ENCODE data around the gene CASP10. TPM values are rescaled to one million over a fixed set of nuclear protein-coding genes. Genes with fewer than 3 reads are reported as not detected.
A peak's percentile ranks its signal among the peaks of the same experiment; 100 is the strongest.

CASP10 gene
- total RNA-seq, 1 experiment from 2014 or later, result 2.8 TPM

DNA sequence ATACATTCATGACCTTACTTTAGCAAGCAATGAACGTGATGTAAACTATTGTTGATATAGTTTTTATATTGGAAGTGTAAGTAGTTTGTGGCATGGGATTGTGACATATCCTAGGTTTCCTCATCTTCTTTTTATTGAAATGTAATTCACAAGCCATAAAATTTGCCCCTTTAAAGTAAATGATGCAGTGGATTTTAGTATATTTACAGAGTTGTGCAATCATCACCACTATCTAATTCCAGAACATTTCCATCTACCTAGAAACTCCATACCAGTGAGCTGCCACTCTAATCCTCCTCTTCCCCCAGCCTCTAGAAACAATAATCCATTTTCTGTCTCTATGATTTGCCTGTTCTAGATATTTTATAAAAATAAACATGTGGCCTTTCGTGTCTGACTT, 10.7 kb upstream of the CASP10 start:
- TF ChIP-seq AR (CRISPR knock-in tag; IDR thresholded peaks at IDR 0.05), result no peak
- TF ChIP-seq, protein P1, sequence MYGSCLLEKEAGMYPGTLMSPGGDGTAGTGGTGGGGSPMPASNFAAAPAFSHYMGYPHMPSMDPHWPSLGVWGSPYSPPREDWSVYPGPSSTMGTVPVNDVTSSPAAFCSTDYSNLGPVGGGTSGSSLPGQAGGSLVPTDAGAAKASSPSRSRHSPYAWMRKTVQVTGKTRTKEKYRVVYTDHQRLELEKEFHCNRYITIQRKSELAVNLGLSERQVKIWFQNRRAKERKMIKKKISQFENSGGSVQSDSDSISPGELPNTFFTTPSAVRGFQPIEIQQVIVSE (CRISPR knock-in tag; IDR thresholded peaks at IDR 0.05; ENCODE audit: borderline replicate concordance), result no peak
- TF ChIP-seq FOXP1 (CRISPR knock-in tag; IDR thresholded peaks at IDR 0.05; ENCODE audit: borderline replicate concordance), result no peak
- TF ChIP-seq, protein P2, sequence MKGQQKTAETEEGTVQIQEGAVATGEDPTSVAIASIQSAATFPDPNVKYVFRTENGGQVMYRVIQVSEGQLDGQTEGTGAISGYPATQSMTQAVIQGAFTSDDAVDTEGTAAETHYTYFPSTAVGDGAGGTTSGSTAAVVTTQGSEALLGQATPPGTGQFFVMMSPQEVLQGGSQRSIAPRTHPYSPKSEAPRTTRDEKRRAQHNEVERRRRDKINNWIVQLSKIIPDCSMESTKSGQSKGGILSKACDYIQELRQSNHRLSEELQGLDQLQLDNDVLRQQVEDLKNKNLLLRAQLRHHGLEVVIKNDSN (CRISPR knock-in tag; IDR thresholded peaks at IDR 0.05), result no peak
- no peak for TF ChIP-seq NFATC4 (CRISPR knock-in tag; IDR thresholded peaks at IDR 0.05)
- TF ChIP-seq NR1H2 (CRISPR knock-in tag; IDR thresholded peaks at IDR 0.05), result no peak
- TF ChIP-seq RORB (CRISPR knock-in tag; IDR thresholded peaks at IDR 0.05), result no peak
- TF ChIP-seq ZNF219 (CRISPR knock-in tag; IDR thresholded peaks at IDR 0.05; ENCODE audit: borderline replicate concordance), result no peak
- no peak for TF ChIP-seq FOXJ3 (CRISPR knock-in tag; IDR thresholded peaks at IDR 0.05; ENCODE audit: borderline replicate concordance)
- TF ChIP-seq FOXK1 (CRISPR knock-in tag; IDR thresholded peaks at IDR 0.05), result no peak
- no peak for TF ChIP-seq PRDM15 (CRISPR knock-in tag; IDR thresholded peaks at IDR 0.05)
- TF ChIP-seq, protein P3, sequence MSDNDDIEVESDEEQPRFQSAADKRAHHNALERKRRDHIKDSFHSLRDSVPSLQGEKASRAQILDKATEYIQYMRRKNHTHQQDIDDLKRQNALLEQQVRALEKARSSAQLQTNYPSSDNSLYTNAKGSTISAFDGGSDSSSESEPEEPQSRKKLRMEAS (CRISPR knock-in tag; IDR thresholded peaks at IDR 0.05), result no peak
- no peak for TF ChIP-seq CREB1 (CRISPR knock-in tag; IDR thresholded peaks at IDR 0.05)
- TF ChIP-seq CREM (CRISPR knock-in tag; IDR thresholded peaks at IDR 0.05), result no peak
- no peak for DNase-seq (ENCODE audit: low spot score)
- H3K4me1 Mint-ChIP-seq, result peaks cover 19% of the 10 kb centered on the region
- peaks cover 3% of the 10 kb centered on the region; the same call in 1 of the 2 replicates for H3K27me3 Mint-ChIP-seq (ENCODE audit: low read depth)
- no peak for ATAC-seq
- peaks cover 4% of the 10 kb centered on the region for H3K36me3 Mint-ChIP-seq
- H3K9me3 Mint-ChIP-seq, result peaks cover 15% of the 10 kb centered on the region
- H3K4me3 Mint-ChIP-seq, result no peak overlapping the region
- ChIA-PET POLR2A (no interaction called here), CTCF (no interaction called here)
- no peak overlapping the region for H3K27ac Mint-ChIP-seq

- Mint-ChIP-seq H3K4me1 (peaks cover 19% of the 10 kb centered on the region), H3K4me3 (no peak overlapping the region), H3K36me3 (peaks cover 14% of the 10 kb centered on the region), H3K9me3 (peaks cover 24% of the 10 kb centered on the region), H3K27ac (peak overlapping the region; percentile 82), H3K27me3 (ENCODE audit: low read depth) (peaks cover 3% of the 10 kb centered on the region)
- DNase-seq (ENCODE audit: low spot score) (no peak), ATAC-seq (peak; percentile 72)
- ChIA-PET POLR2A (no interaction called here), CTCF (interaction anchor here (1.1 to 5.1 kb wide), 2 partner anchors 58 to 269 kb away, joined by 3 to 27 read pairs; no protein-coding TSS in a partner anchor)
- TF ChIP-seq, protein P4, sequence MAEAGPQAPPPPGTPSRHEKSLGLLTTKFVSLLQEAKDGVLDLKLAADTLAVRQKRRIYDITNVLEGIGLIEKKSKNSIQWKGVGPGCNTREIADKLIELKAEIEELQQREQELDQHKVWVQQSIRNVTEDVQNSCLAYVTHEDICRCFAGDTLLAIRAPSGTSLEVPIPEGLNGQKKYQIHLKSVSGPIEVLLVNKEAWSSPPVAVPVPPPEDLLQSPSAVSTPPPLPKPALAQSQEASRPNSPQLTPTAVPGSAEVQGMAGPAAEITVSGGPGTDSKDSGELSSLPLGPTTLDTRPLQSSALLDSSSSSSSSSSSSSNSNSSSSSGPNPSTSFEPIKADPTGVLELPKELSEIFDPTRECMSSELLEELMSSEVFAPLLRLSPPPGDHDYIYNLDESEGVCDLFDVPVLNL (CRISPR knock-in tag; IDR thresholded peaks at IDR 0.05; ENCODE audit: borderline replicate concordance, low read depth), result no peak
- TF ChIP-seq ESRRA (CRISPR knock-in tag; IDR thresholded peaks at IDR 0.05; ENCODE audit: borderline replicate concordance) (no peak), EMX1 (CRISPR knock-in tag; IDR thresholded peaks at IDR 0.05) (no peak), NFE2L1 (CRISPR knock-in tag; IDR thresholded peaks at IDR 0.05) (no peak), SMAD4 (CRISPR knock-in tag; IDR thresholded peaks at IDR 0.05) (no peak), ZBTB21 (CRISPR knock-in tag; IDR thresholded peaks at IDR 0.05; ENCODE audit: borderline replicate concordance) (no peak), USF2 (CRISPR knock-in tag; IDR thresholded peaks at IDR 0.05) (no peak)
- TF ChIP-seq, protein P5, sequence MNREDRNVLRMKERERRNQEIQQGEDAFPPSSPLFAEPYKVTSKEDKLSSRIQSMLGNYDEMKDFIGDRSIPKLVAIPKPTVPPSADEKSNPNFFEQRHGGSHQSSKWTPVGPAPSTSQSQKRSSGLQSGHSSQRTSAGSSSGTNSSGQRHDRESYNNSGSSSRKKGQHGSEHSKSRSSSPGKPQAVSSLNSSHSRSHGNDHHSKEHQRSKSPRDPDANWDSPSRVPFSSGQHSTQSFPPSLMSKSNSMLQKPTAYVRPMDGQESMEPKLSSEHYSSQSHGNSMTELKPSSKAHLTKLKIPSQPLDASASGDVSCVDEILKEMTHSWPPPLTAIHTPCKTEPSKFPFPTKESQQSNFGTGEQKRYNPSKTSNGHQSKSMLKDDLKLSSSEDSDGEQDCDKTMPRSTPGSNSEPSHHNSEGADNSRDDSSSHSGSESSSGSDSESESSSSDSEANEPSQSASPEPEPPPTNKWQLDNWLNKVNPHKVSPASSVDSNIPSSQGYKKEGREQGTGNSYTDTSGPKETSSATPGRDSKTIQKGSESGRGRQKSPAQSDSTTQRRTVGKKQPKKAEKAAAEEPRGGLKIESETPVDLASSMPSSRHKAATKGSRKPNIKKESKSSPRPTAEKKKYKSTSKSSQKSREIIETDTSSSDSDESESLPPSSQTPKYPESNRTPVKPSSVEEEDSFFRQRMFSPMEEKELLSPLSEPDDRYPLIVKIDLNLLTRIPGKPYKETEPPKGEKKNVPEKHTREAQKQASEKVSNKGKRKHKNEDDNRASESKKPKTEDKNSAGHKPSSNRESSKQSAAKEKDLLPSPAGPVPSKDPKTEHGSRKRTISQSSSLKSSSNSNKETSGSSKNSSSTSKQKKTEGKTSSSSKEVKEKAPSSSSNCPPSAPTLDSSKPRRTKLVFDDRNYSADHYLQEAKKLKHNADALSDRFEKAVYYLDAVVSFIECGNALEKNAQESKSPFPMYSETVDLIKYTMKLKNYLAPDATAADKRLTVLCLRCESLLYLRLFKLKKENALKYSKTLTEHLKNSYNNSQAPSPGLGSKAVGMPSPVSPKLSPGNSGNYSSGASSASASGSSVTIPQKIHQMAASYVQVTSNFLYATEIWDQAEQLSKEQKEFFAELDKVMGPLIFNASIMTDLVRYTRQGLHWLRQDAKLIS (CRISPR knock-in tag; IDR thresholded peaks at IDR 0.05; ENCODE audit: borderline replicate concordance), result no peak
Measured at GRCh38 chr2:201174687-201175086, 8.3 kb upstream of the CASP10 start.

All from WTC11 (cell line).